ENCODE results near the gene SLC39A6.

DNA sequence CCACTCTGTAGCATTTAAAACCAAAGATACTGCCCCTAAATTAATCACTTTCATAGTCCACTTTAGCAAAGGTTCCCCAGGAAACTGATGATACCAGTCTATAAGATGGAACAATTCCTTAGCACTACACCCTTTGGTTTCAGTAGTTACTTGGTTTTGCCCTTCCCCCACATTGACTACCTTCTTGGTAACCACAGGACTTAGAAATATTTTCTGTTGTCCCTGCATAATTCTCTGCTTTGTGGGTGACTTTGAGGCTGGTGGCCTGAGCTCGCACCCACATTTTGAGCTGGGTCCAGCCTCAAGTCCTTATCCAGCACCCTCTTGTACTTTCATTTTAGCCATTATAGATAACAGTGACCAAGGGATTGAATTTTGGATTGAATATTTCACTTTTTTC is 23.6 kb upstream of the SLC39A6 start:
- no peak for TF ChIP-seq POLR2A (IDR thresholded peaks at IDR 0.05)
- TF ChIP-seq, protein P1, sequence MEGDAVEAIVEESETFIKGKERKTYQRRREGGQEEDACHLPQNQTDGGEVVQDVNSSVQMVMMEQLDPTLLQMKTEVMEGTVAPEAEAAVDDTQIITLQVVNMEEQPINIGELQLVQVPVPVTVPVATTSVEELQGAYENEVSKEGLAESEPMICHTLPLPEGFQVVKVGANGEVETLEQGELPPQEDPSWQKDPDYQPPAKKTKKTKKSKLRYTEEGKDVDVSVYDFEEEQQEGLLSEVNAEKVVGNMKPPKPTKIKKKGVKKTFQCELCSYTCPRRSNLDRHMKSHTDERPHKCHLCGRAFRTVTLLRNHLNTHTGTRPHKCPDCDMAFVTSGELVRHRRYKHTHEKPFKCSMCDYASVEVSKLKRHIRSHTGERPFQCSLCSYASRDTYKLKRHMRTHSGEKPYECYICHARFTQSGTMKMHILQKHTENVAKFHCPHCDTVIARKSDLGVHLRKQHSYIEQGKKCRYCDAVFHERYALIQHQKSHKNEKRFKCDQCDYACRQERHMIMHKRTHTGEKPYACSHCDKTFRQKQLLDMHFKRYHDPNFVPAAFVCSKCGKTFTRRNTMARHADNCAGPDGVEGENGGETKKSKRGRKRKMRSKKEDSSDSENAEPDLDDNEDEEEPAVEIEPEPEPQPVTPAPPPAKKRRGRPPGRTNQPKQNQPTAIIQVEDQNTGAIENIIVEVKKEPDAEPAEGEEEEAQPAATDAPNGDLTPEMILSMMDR (IDR thresholded peaks at IDR 0.05), result no peak

All from esophagus squamous epithelium (tissue), 4 donors.